GM18868 (cell line): ENCODE data around the gene GPR108.
A peak's percentile ranks its signal among the peaks of the same experiment; 100 is the strongest.

Experiments
- ATAC-seq: cut with Tn5 transposase; IDR thresholded peaks from one replicate; pipeline ENCODE4 v1.9.1; 2021; ENCODE audit warnings: mild to moderate bottlenecking, moderate library complexity; ENCODE audit not compliant: unreplicated experiment

The GPR108 gene

GRCh38 chr19:6737873-6738786, 750 bp upstream of the GPR108 start:
- peak; percentile 1 for ATAC-seq

- no peak for ATAC-seq
Observed at GRCh38 chr19:6736917-6737283, 480 bp downstream of the GPR108 start.

GRCh38 chr19:6736169-6736916, 1.0 kb downstream of the GPR108 start:
- no peak for ATAC-seq

GRCh38 chr19:6735181-6735911, 2.0 kb downstream of the GPR108 start:
- ATAC-seq: no peak

- ATAC-seq: no peak
Observed at GRCh38 chr19:6734096-6734696, 3.2 kb downstream of the GPR108 start.

- no peak for ATAC-seq
Observed at GRCh38 chr19:6733338-6734095, 3.9 kb downstream of the GPR108 start.

- ATAC-seq: no peak
Observed at GRCh38 chr19:6732803-6733337, 4.5 kb downstream of the GPR108 start.

- ATAC-seq: no peak
Observed at GRCh38 chr19:6731822-6732221, 5.6 kb downstream of the GPR108 start.

- ATAC-seq: no peak
Observed at GRCh38 chr19:6730941-6731670, 6.3 kb downstream of the GPR108 start.

- ATAC-seq: no peak
Observed at GRCh38 chr19:6730153-6730804, 7.1 kb downstream of the GPR108 start.

GRCh38 chr19:6729573-6730152, 7.7 kb downstream of the GPR108 start:
- ATAC-seq: no peak

GRCh38 chr19:6728346-6728745, 9.0 kb downstream of the GPR108 start:
- ATAC-seq: no peak

GRCh38 chr19:6725513-6726231, 11.7 kb downstream of the GPR108 start:
- ATAC-seq: no peak

- no peak for ATAC-seq
Observed at GRCh38 chr19:6724631-6725492, 12.5 kb downstream of the GPR108 start.

- no peak for ATAC-seq
Observed at GRCh38 chr19:6723738-6724137, 13.6 kb downstream of the GPR108 start.

GRCh38 chr19:6723108-6723618, 14.2 kb downstream of the GPR108 start:
- ATAC-seq: no peak

- no peak for ATAC-seq
Observed at GRCh38 chr19:6721773-6722172, 15.6 kb downstream of the GPR108 start.
